22Rv1 (cell line): ENCODE results near the gene ALKBH5.

ENCODE experiments used
- ZFX ChIP-seq: fragments of 450-650 bp; IDR thresholded peaks from 2 replicates; pipeline ENCODE4 v1.6.1; 2017; ENCODE audit warnings: antibody characterized with exemption, borderline replicate concordance
- TF ChIP-seq, protein P1 (sequence below): fragments of 450-650 bp; IDR thresholded peaks from 2 replicates; pipeline ENCODE4 v1.5.1; 2017; ENCODE audit warnings: mild to moderate bottlenecking

DNA sequence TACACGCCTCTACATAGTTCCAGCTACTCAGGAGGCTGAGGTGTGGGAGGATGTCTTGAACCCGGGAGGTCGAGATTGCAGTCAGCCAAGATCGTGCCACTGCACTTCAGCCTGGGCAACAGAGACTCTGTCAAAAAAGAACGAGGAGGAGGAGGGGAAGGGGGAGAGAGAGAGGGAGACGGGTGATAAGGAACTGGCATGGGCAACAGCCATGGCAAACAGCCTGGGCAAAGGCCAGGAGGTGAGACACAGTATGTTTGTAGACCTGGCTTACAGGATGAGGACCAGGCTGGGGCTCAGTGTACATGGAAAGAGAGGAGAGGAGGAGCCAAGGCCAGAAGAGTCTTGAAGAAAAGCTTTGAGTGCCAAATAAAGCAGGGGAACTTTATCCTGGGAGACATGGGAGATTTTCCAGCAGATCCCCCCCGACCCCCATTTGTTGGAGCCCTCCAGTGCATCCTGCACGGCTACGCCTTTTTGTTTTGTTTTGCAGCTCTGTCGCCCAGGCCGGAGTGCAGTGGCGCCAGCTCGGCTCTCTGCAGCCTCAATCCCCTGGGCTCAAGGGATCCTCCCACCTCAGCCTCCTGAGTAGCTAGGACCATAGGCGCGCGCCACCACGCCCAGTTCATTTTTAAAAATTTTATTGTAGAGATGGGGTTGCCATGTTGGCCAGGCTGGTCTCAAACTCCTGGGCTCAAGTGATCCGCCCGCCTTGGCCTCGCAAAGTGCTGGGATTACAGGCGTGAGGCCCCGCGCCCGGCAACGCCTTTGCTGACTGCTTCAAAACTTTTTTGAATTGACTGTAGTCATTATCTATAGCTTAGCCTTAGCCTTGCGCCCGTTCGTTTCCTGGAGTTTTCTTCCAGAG is 1.3 kb upstream of the ALKBH5 start:
- TF ChIP-seq ZFX = no peak
- TF ChIP-seq, protein P1, sequence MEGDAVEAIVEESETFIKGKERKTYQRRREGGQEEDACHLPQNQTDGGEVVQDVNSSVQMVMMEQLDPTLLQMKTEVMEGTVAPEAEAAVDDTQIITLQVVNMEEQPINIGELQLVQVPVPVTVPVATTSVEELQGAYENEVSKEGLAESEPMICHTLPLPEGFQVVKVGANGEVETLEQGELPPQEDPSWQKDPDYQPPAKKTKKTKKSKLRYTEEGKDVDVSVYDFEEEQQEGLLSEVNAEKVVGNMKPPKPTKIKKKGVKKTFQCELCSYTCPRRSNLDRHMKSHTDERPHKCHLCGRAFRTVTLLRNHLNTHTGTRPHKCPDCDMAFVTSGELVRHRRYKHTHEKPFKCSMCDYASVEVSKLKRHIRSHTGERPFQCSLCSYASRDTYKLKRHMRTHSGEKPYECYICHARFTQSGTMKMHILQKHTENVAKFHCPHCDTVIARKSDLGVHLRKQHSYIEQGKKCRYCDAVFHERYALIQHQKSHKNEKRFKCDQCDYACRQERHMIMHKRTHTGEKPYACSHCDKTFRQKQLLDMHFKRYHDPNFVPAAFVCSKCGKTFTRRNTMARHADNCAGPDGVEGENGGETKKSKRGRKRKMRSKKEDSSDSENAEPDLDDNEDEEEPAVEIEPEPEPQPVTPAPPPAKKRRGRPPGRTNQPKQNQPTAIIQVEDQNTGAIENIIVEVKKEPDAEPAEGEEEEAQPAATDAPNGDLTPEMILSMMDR = no peak
